ENCODE measurements around the gene NSDHL. TPM values are rescaled to one million over a fixed set of nuclear protein-coding genes. Genes with fewer than 3 reads are reported as not detected.
A peak's percentile ranks its signal among the peaks of the same experiment; 100 is the strongest.

The NSDHL gene
- total and polyA plus RNA-seq, 4 experiments from 2014 or later = 6.5 to 20.3 (median 11.4) TPM

DNA sequence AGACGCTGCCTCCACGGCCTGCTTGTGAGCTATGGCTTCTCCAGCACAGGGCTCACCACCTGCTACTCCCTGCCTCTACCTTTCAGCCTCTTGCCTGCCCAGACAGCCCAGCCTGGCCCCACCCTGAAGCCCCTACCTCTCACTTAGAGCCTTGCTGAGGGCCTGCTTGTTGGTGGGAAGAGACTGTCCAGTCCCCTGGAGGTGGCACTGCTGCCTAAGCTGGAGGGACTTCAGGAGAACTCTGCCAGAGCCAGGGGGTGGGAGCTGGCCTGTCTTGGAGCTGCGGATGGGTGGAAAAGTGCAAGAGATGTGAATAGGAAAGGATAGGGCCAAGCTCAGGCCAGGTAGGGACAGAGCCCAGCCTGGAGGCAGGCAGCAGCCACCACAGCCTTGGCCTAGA is 64.3 kb downstream of the NSDHL start:
- H3K27me3 ChIP-seq (ENCODE audit: insufficient read depth, low read length) = no peaks in the 10 kb centered on the region
- H3K4me3 Mint-ChIP-seq = no peak overlapping the region

DNA sequence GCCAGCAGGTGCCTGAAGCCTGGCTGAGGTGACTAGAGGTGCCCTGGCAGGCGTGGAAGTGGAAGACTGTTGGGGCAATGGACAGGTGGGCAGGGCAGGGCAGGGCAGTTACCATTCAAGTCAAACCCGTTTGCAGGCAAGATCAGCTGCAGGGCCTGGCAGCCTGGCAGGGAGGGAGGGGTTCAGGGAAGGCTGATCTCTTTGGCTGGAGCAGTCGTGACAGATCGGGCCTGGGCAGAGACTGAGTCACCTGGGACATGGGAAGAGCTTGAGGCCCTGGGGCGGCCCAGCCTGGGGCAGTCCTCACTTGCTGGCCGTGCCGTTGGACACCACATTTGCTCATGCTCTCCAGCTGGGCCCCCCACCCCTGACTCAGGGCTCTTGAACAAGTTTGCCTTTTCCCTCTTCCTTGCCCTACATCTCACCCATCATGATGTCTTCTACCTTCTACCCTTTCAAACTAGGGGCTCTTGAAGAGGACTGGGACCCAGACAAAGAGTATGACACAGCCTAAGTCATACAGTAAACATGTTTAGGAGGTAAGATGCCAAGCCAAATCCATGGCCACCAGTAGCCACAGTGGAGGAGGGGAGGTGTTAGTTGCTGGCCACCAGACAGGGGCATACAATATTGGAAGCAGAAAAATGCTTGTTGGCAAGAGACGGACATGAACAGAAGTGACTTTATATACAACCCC is 65.0 kb downstream of the NSDHL start:
- Mint-ChIP-seq H3K36me3 (no peaks in the 10 kb centered on the region), H3K27me3 (peaks cover 9 to 22% of the 10 kb centered on the region in 2 donors), H3K27ac (no peak overlapping the region), H3K9me3 (no peaks in the 10 kb centered on the region), H3K4me1 (peaks cover 0 to 5% (median under 1%) of the 10 kb centered on the region in 4 donors), H3K4me3 (no peak overlapping the region)
- ChIA-PET CTCF (ENCODE audit: partially characterized antibody) (no interaction called here), POLR2A (ENCODE audit: partially characterized antibody) (no interaction called here)
- no peaks in the 10 kb centered on the region for H3K4me1 ChIP-seq (ENCODE audit: insufficient read depth, low read length)
- H3K9me3 ChIP-seq (ENCODE audit: control insufficient read depth in 1 of 2, low read length in 2 of 2) = no peaks in the 10 kb centered on the region
- intact Hi-C loops (cut with micrococcal nuclease) = no loop called here
- no peak overlapping the region for H3K4me3 ChIP-seq (ENCODE audit: low read length in 2 of 2)
- H3K27me3 ChIP-seq (ENCODE audit: insufficient read depth, low read length) = no peaks in the 10 kb centered on the region
- DNase-seq = no peak
- H3K27ac ChIP-seq (ENCODE audit: low read depth, low read length) = no peak overlapping the region
- H3K36me3 ChIP-seq (ENCODE audit: insufficient read depth, low read length) = no peaks in the 10 kb centered on the region

More for the DNA sequence above, 64.3 kb downstream of the NSDHL start:
- Histone ChIP-seq H3K4me1 (ENCODE audit: insufficient read depth, low read length) (no peaks in the 10 kb centered on the region), H3K4me3 (ENCODE audit: low read length in 2 of 2) (no peak overlapping the region), H3K36me3 (ENCODE audit: insufficient read depth, low read length) (no peaks in the 10 kb centered on the region), H3K9me3 (ENCODE audit: control insufficient read depth in 1 of 2, low read length in 2 of 2) (no peaks in the 10 kb centered on the region), H3K27ac (ENCODE audit: low read depth, low read length) (no peak overlapping the region)
- ChIA-PET POLR2A (ENCODE audit: partially characterized antibody) (no interaction called here), CTCF (ENCODE audit: partially characterized antibody) (no interaction called here)
- Mint-ChIP-seq H3K36me3 (no peaks in the 10 kb centered on the region), H3K27me3 (peaks cover 13 to 26% of the 10 kb centered on the region in 2 donors), H3K4me1 (peaks cover 0 to 5% (median under 1%) of the 10 kb centered on the region in 4 donors), H3K27ac (no peak overlapping the region), H3K9me3 (no peaks in the 10 kb centered on the region)
- no peak for DNase-seq
- intact Hi-C loops (cut with micrococcal nuclease) = no loop called here

DNA sequence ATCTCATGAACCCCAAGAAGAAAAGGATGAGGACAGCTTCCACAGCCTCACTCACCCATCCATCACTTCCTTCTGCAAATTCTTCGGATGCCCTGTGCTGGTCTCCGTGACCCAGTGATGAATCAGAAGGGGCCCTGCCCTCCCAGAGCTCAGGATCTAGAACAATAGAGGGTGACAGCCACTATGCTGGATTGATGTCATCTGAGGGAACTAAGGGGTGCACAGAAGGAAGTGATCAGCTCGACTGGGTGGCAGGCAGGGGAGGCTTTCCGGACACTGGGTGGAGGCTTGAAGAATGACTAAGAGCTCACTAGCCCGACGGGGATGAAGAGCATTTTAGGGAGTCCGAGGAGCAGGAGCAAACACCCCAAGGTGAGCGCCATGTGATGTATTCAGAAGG is 65.6 kb downstream of the NSDHL start:
- Mint-ChIP-seq H3K4me1 (peaks cover 0 to 5% (median under 1%) of the 10 kb centered on the region in 4 donors), H3K4me3 (peak overlapping the region in 2 of 8 donors; percentile 1 to 63)
- POLR2A ChIA-PET (ENCODE audit: partially characterized antibody) = no interaction called here

DNA sequence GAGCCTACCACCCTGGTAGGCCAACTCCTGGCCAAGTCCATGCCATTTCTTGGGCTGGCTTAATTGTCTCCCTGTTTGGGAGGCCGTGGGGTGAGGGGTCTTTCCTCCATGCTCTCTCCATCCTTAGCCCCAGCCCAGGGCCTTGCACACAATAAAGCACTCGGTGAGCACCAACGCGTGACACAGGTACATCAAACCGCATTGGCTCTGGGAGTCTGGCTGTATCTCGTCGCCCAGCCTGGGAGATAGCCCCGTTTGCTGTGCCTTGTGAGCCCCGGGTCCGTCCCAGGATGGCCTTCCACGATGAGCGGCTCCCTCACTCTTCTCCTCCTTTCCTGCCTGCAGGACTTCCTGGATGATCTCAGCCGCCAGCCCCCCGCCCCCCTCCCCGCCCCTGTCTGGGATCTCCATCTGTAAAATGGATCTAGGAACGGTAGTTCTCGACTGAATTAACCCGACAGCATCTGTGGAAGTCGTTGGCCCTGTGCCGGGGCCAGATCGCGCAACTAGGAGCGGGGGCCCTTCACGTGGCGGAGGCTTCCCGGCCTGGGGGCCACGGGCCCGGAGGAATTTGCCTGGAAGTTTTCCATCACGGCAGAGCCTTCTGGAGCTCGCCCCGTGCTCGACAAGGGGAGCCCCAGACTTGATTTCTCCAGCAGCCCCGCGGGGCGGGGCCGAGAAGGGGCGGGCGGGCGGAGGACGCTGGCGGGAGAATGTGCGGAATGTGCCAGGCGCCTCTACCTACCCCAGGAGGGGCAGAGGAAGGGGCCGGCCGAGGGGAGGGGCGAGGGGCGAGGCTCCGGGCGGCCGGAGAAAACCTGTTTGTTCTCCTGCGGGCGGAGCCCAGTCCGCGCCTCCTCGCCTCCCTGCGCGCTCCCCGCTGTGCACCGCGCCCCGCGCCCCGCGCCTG is 66.6 kb downstream of the NSDHL start, which contains the start of gene ZNF185:
Gene ZNF185 (plus strand): TSS at position 846 of the 910 bp plus-strand sequence. CDS start 16,423 bp downstream, outside the sequence.
- no peak within 1 kb of the TSS for H3K27ac Mint-ChIP-seq
- H3K4me3 ChIP-seq (ENCODE audit: low read length in 2 of 2) = no peak within 1 kb of the TSS
- no peaks in the 10 kb centered on the region for H3K9me3 ChIP-seq (ENCODE audit: control insufficient read depth in 1 of 2, low read length in 2 of 2)
- CTCF ChIA-PET (ENCODE audit: partially characterized antibody) = no interaction called here
- intact Hi-C loops (cut with micrococcal nuclease) = no loop called here
- H3K27ac ChIP-seq (ENCODE audit: low read depth, low read length) = no peak within 1 kb of the TSS
- H3K36me3 Mint-ChIP-seq = no peaks in the 10 kb centered on the region
- H3K36me3 ChIP-seq (ENCODE audit: insufficient read depth, low read length) = no peaks in the 10 kb centered on the region
- peak within 1 kb of the TSS in 4 of 8 donors; percentile 15 to 63 (median 23) for H3K4me3 Mint-ChIP-seq
- DNase-seq = no peak
- H3K4me1 ChIP-seq (ENCODE audit: insufficient read depth, low read length) = no peaks in the 10 kb centered on the region
- H3K9me3 Mint-ChIP-seq = no peaks in the 10 kb centered on the region
- peaks cover 11 to 18% of the 10 kb centered on the region in 2 donors for H3K27me3 Mint-ChIP-seq
- no peaks in the 10 kb centered on the region for H3K27me3 ChIP-seq (ENCODE audit: insufficient read depth, low read length)
- peaks cover 0 to 5% (median under 1%) of the 10 kb centered on the region in 4 donors for H3K4me1 Mint-ChIP-seq
- POLR2A ChIA-PET (ENCODE audit: partially characterized antibody) = no interaction called here

More for the DNA sequence above, 65.6 kb downstream of the NSDHL start:
- CTCF ChIA-PET (ENCODE audit: partially characterized antibody) = no interaction called here
- Histone ChIP-seq H3K4me1 (ENCODE audit: insufficient read depth, low read length) (no peaks in the 10 kb centered on the region), H3K36me3 (ENCODE audit: insufficient read depth, low read length) (no peaks in the 10 kb centered on the region), H3K4me3 (ENCODE audit: low read length in 2 of 2) (no peak overlapping the region), H3K9me3 (ENCODE audit: control insufficient read depth in 1 of 2, low read length in 2 of 2) (no peaks in the 10 kb centered on the region), H3K27me3 (ENCODE audit: insufficient read depth, low read length) (no peaks in the 10 kb centered on the region), H3K27ac (ENCODE audit: low read depth, low read length) (no peak overlapping the region)
- peaks cover 10 to 18% of the 10 kb centered on the region in 2 donors for H3K27me3 Mint-ChIP-seq
- no peaks in the 10 kb centered on the region for H3K9me3 Mint-ChIP-seq
- no peak for DNase-seq
- intact Hi-C loops (cut with micrococcal nuclease) = no loop called here
- H3K27ac Mint-ChIP-seq = no peak overlapping the region
- no peaks in the 10 kb centered on the region for H3K36me3 Mint-ChIP-seq

DNA sequence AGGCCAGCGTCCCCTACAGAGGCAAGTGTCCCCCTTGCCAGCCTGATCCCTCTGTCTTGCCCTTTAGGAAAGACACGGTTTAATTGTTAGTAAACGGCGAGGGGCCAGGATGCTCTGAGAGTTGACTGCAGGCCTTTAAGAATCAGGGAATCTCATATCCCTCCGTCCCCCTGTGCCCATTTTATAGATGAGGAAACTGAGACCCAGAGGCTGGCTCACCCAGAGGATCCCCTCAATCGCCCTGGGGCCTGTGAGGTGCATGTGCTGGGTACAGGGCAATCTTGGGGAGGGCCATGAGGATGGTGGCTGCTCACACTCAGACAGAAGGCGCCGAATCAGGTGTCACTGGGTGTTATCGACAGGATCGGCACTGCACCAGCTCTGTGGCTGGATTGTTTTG is 67.6 kb downstream of the NSDHL start:
- DNase-seq = no peak
- no peaks in the 10 kb centered on the region for H3K9me3 Mint-ChIP-seq
- Histone ChIP-seq H3K4me1 (ENCODE audit: insufficient read depth, low read length) (no peaks in the 10 kb centered on the region), H3K27ac (ENCODE audit: low read depth, low read length) (no peak overlapping the region), H3K36me3 (ENCODE audit: insufficient read depth, low read length) (no peaks in the 10 kb centered on the region), H3K4me3 (ENCODE audit: low read length in 2 of 2) (no peak overlapping the region), H3K9me3 (ENCODE audit: control insufficient read depth in 1 of 2, low read length in 2 of 2) (no peaks in the 10 kb centered on the region), H3K27me3 (ENCODE audit: insufficient read depth, low read length) (no peaks in the 10 kb centered on the region)
- H3K4me3 Mint-ChIP-seq = peak overlapping the region in 1 of 8 donors; percentile 26
- no peak overlapping the region for H3K27ac Mint-ChIP-seq
- ChIA-PET CTCF (ENCODE audit: partially characterized antibody) (no interaction called here), POLR2A (ENCODE audit: partially characterized antibody) (no interaction called here)
- no peaks in the 10 kb centered on the region for H3K36me3 Mint-ChIP-seq
- H3K4me1 Mint-ChIP-seq = peaks cover 0 to 5% (median under 1%) of the 10 kb centered on the region in 4 donors
- peaks cover 11 to 18% of the 10 kb centered on the region in 2 donors for H3K27me3 Mint-ChIP-seq
- intact Hi-C loops (cut with micrococcal nuclease) = no loop called here

DNA sequence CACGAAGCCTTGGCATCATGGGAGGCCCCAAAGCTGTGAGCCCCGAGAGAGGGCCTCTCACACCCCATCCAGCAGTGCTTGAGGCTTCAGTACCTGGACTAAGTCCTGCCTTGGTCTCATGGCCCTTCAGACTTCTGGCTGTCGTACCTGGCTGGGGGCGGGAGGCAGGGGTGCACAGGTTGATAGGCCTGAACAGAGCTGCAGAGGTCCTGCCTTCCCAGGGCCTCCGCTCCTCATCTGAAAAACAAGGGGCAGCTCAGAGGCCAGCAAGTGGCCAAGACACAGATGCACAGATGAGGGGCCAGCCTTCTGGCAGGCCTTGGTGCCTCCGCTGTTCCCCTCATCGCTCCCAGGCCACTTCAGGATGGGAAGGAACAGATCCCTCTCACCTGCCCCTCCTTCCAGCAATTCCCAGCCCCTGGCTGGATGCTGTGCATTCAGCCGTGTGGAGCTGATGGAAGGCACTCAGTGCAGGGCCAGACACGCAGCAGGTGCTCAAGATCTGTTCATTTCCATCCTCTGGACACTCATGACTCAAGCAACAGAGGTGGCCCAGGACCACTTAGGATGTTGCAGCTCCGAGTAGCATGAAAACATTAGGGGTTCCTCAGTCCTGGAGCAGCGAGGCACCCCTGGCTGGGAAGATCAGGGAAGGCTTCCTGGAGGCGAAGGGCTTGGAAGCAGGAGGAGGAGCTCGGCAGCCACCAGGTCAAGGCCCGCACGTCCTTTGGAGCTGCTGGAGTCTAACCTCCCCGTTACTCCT is 68.4 kb downstream of the NSDHL start:
- CTCF ChIA-PET (ENCODE audit: partially characterized antibody) = no interaction called here
- H3K4me3 Mint-ChIP-seq = no peak overlapping the region

More for the DNA sequence above, 68.4 kb downstream of the NSDHL start:
- Histone ChIP-seq H3K36me3 (ENCODE audit: insufficient read depth, low read length) (no peaks in the 10 kb centered on the region), H3K9me3 (ENCODE audit: control insufficient read depth in 1 of 2, low read length in 2 of 2) (no peaks in the 10 kb centered on the region), H3K27ac (ENCODE audit: low read depth, low read length) (no peak overlapping the region), H3K4me3 (ENCODE audit: low read length in 2 of 2) (no peak overlapping the region), H3K27me3 (ENCODE audit: insufficient read depth, low read length) (no peaks in the 10 kb centered on the region), H3K4me1 (ENCODE audit: insufficient read depth, low read length) (no peaks in the 10 kb centered on the region)
- Mint-ChIP-seq H3K9me3 (no peaks in the 10 kb centered on the region), H3K27ac (no peak overlapping the region), H3K36me3 (no peaks in the 10 kb centered on the region), H3K27me3 (peaks cover 11 to 18% of the 10 kb centered on the region in 2 donors), H3K4me1 (peaks cover 0 to 5% (median under 1%) of the 10 kb centered on the region in 4 donors)
- DNase-seq = no peak
- POLR2A ChIA-PET (ENCODE audit: partially characterized antibody) = no interaction called here
- intact Hi-C loops (cut with micrococcal nuclease) = no loop called here

Measured in CD4-positive, alpha-beta memory T cell (primary cell).